Thyroid gland (tissue), 4 donors: ENCODE measurements around the gene KPNA3. TPM values are rescaled to one million over a fixed set of nuclear protein-coding genes. Genes with fewer than 3 reads are reported as not detected.

Experiments used
- DNase-seq, 2 donors: peaks; one replicate each; pipeline ENCODE4 v3.0.0-alpha.2; 2019
- H3K27ac ChIP-seq, 3 donors: fragments of 200-600 bp; sonication (generic); 1 replicate in 2 of 3; 2 replicates in 1 of 3; pipeline ENCODE4 v1.5.1; 2016 to 2019; ENCODE audit warnings: mild to moderate bottlenecking in 1 of 3, moderate library complexity in 1 of 3
- H3K27me3 ChIP-seq: fragments of 200-600 bp; sonication (generic); one replicate; pipeline ENCODE4 v1.5.1; 2019
- H3K36me3 ChIP-seq, 2 donors: fragments of 200-600 bp; sonication (generic); one replicate each; pipeline ENCODE4 v1.5.1; 2016 to 2019
- H3K4me1 ChIP-seq, 2 donors: fragments of 200-600 bp; sonication (generic); one replicate each; pipeline ENCODE4 v1.5.1; 2017 to 2019
- H3K4me3 ChIP-seq, 3 donors: fragments of 200-600 bp; sonication (generic); replicated peaks in 1 of 3; 1 replicate in 2 of 3; 2 replicates in 1 of 3; pipeline ENCODE4 v1.5.1; 2016; ENCODE audit warnings: mild to moderate bottlenecking in 1 of 3
- H3K9me3 ChIP-seq: fragments of 200-600 bp; sonication (generic); one replicate; pipeline ENCODE4 v1.5.1; 2017
- CTCF ChIP-seq, 6 experiments: fragments of 200-600 bp in 3 of 6; fragments of 450-650 bp in 3 of 6; sonication (generic) in 3 of 6; IDR thresholded peaks; one replicate each; pipeline ENCODE4 v1.5.1; 2016 to 2019; ENCODE audit warnings: antibody characterized with exemption in 6 of 6, mild to moderate bottlenecking in 2 of 6, inconsistent platforms in 1 of 6, moderate library complexity in 1 of 6
- POLR2A ChIP-seq, 2 donors: fragments of 450-650 bp; IDR thresholded peaks; one replicate each; pipeline ENCODE4 v1.6.1; 2017; ENCODE audit warnings: antibody characterized with exemption in 2 of 2, mild to moderate bottlenecking in 2 of 2, moderate library complexity in 1 of 2
- WGBS, 2 donors: methylation state at CpG; one replicate each; pipeline ENCODE4 v1.1.5; 2017; 5-methylcytosine and 5-hydroxymethylcytosine counted together
- intact Hi-C: fragments of 100-400 bp; cut with DNase I; formaldehyde crosslinking; loops from one replicate; pipeline ENCODE4 v1.15.1; 2023
- total RNA-seq, 4 donors: library from RNA; depleted of rRNA; stranded (reverse); fragments of >200 nt; gene quantifications; one replicate each; pipeline ENCODE4 v1.2.3, GENCODE V29; 2016

The KPNA3 gene
- total RNA-seq, 4 donors from 2014 or later = 29.5 to 34.6 (median 32.1) TPM

GRCh38 chr13:49836516-49836915, 44.0 kb upstream of the KPNA3 start:
- H3K27ac ChIP-seq = no peak overlapping the region
- intact Hi-C loops = no loop called here
- WGBS, 2 donors = 33 to 44% methylated on average over 5 of the region's 5 CpGs

DNA sequence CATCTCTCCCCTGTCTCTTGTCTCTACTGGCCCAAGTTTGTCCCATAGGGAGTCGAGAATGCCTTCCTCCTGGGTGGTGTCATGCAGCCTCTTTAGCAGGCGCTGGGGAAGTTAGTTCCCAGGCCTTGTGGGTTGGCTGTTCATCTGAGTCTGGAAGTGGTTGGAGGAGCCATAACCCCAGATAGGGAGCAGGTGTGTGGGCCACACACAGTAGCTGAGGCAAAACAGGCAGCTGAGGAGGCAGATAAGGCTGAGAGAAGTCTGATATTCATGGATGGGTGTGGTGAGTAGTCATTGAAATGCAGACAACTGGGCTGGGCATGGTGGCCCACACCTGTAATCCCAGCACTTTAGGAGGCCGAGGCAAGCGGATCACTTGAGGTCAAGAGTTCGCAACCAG, 40.9 kb upstream of the KPNA3 start:
- Histone ChIP-seq H3K4me1 (no peaks in the 10 kb centered on the region), H3K36me3 (no peaks in the 10 kb centered on the region), H3K27ac (no peak overlapping the region), H3K4me3 (no peak overlapping the region), H3K9me3 (no peaks in the 10 kb centered on the region), H3K27me3 (no peaks in the 10 kb centered on the region)
- TF ChIP-seq POLR2A (IDR thresholded peaks at IDR 0.05) = no peak
- TF ChIP-seq CTCF (IDR thresholded peaks at IDR 0.05) = no peak
- WGBS, 2 donors = 93 to 95% methylated on average over 5 of the region's 5 CpGs
- intact Hi-C loops = no loop called here
- DNase-seq = no peak

More at GRCh38 chr13:49836516-49836915, 44.0 kb upstream of the KPNA3 start:
- H3K27me3 ChIP-seq = no peaks in the 10 kb centered on the region
- H3K9me3 ChIP-seq = no peaks in the 10 kb centered on the region
- H3K36me3 ChIP-seq = no peaks in the 10 kb centered on the region
- no peak for TF ChIP-seq CTCF (IDR thresholded peaks at IDR 0.05)
- no peak for TF ChIP-seq POLR2A (IDR thresholded peaks at IDR 0.05)
- H3K4me1 ChIP-seq = no peaks in the 10 kb centered on the region
- DNase-seq = no peak
- no peak overlapping the region for H3K4me3 ChIP-seq

GRCh38 chr13:49831455-49831854, 39.0 kb upstream of the KPNA3 start:
- H3K27ac ChIP-seq = no peak overlapping the region
- no peak for DNase-seq
- no peaks in the 10 kb centered on the region for H3K27me3 ChIP-seq
- H3K36me3 ChIP-seq = no peaks in the 10 kb centered on the region
- no peaks in the 10 kb centered on the region for H3K9me3 ChIP-seq
- no peak for TF ChIP-seq POLR2A (IDR thresholded peaks at IDR 0.05)
- TF ChIP-seq CTCF (IDR thresholded peaks at IDR 0.05) = no peak
- intact Hi-C loops = no loop called here
- no peaks in the 10 kb centered on the region for H3K4me1 ChIP-seq
- WGBS, 2 donors = 65 to 66% methylated on average over 4 of the region's 4 CpGs
- no peak overlapping the region for H3K4me3 ChIP-seq

DNA sequence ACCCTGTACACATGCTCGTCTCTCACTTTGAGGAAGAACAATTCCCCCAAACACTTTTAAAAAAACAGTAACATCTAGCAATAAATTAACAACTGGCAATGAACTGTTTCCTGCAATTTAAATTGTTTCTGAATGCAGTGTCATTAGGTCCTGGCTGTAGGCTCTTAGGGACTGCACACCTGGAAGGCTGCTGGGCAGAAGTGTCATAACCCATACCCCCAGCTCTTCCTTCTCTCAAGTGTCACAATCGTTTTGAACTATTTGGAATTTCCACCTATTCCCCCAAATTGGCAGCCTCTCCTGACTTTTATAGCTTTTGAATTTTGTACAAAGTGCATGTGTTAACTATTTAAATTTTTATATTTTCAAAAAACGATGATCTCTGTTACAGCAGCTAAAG, 38.2 kb upstream of the KPNA3 start:
- no peak overlapping the region for H3K27ac ChIP-seq
- H3K27me3 ChIP-seq = no peaks in the 10 kb centered on the region
- intact Hi-C loops = no loop called here
- no peak for TF ChIP-seq CTCF (IDR thresholded peaks at IDR 0.05)
- TF ChIP-seq POLR2A (IDR thresholded peaks at IDR 0.05) = no peak
- DNase-seq = no peak
- 52 to 57% methylated on average over 3 of the region's 3 CpGs for WGBS, 2 donors
- no peaks in the 10 kb centered on the region for H3K36me3 ChIP-seq
- no peak overlapping the region for H3K4me3 ChIP-seq
- H3K9me3 ChIP-seq = no peaks in the 10 kb centered on the region
- no peaks in the 10 kb centered on the region for H3K4me1 ChIP-seq

DNA sequence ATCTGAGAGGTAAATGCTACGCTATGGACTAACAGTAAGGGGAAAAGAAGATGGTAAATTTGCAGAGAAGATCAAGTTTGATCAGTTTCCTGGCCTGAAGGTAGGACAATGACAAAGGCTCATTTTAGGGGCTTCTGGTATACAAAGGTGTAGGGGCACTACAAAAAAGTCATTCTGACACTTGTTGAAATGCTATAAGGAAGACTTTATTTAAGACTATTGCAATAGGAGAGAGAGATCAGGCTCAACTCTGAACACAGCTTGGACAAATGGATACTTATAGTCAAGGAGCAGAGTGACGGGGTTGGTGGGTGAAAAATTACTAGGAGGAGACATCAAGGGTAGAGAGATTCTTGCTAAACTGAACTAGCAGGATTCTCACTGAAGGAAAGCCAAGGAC, 37.2 kb upstream of the KPNA3 start:
- 92 to 98% methylated on average over 2 of the region's 2 CpGs for WGBS, 2 donors
- intact Hi-C loops = no loop called here
- Histone ChIP-seq H3K27me3 (no peaks in the 10 kb centered on the region), H3K27ac (no peak overlapping the region), H3K9me3 (no peaks in the 10 kb centered on the region), H3K4me3 (no peak overlapping the region), H3K4me1 (no peaks in the 10 kb centered on the region), H3K36me3 (no peaks in the 10 kb centered on the region)
- TF ChIP-seq CTCF (IDR thresholded peaks at IDR 0.05) (no peak), POLR2A (IDR thresholded peaks at IDR 0.05) (no peak)
- no peak for DNase-seq
